ENCODE data around the gene MYRIP.
"Not testable (repeated sequence)": the region's sequence is repeated elsewhere in the genome, so short reads cannot be mapped to it uniquely, and the experiment has no call there.

MYRIP gene

GRCh38 chr3:39971559-39972031 lies 162.2 kb downstream of the MYRIP start:
- DNase-seq (ENCODE audit: low spot score): no peak

GRCh38 chr3:39972508-39972907 lies 163.1 kb downstream of the MYRIP start:
- DNase-seq (ENCODE audit: low spot score): no peak

GRCh38 chr3:39977058-39977794 lies 167.8 kb downstream of the MYRIP start:
- DNase-seq (ENCODE audit: low spot score): no peak

GRCh38 chr3:39978308-39978707 lies 168.9 kb downstream of the MYRIP start:
- no peak for DNase-seq (ENCODE audit: low spot score)

GRCh38 chr3:39980058-39980457 lies 170.6 kb downstream of the MYRIP start:
- DNase-seq (ENCODE audit: low spot score): no peak

GRCh38 chr3:39980781-39981180 lies 171.4 kb downstream of the MYRIP start:
- no peak for DNase-seq (ENCODE audit: low spot score)

GRCh38 chr3:39981547-39982184 lies 172.3 kb downstream of the MYRIP start:
- no peak for DNase-seq (ENCODE audit: low spot score)

- no peak for DNase-seq (ENCODE audit: low spot score)
Observed at GRCh38 chr3:39982665-39983357, 173.4 kb downstream of the MYRIP start.

GRCh38 chr3:39989746-39990145 lies 180.3 kb downstream of the MYRIP start:
- no peak for DNase-seq (ENCODE audit: low spot score)

- DNase-seq (ENCODE audit: low spot score): peak; percentile 57
Observed at GRCh38 chr3:39990532-39990931, 181.1 kb downstream of the MYRIP start.

GRCh38 chr3:40008796-40009195 lies 199.4 kb downstream of the MYRIP start:
- DNase-seq (ENCODE audit: low spot score): no peak

GRCh38 chr3:40009991-40010390 lies 200.6 kb downstream of the MYRIP start:
- DNase-seq (ENCODE audit: low spot score): no peak

- DNase-seq (ENCODE audit: low spot score): no peak
Observed at GRCh38 chr3:40012381-40012780, 203.0 kb downstream of the MYRIP start.

- DNase-seq (ENCODE audit: low spot score): no peak
Observed at GRCh38 chr3:40016391-40016790, 207.0 kb downstream of the MYRIP start.

GRCh38 chr3:40018369-40018768 lies 209.0 kb downstream of the MYRIP start:
- no peak for DNase-seq (ENCODE audit: low spot score)

GRCh38 chr3:40019376-40019775 lies 210.0 kb downstream of the MYRIP start:
- DNase-seq (ENCODE audit: low spot score): no peak

GRCh38 chr3:40020689-40021088 lies 211.3 kb downstream of the MYRIP start:
- DNase-seq (ENCODE audit: low spot score): no peak

GRCh38 chr3:40021338-40021737 lies 211.9 kb downstream of the MYRIP start:
- DNase-seq (ENCODE audit: low spot score): no peak

- no peak for DNase-seq (ENCODE audit: low spot score)
Observed at GRCh38 chr3:40022297-40022827, 213.0 kb downstream of the MYRIP start.

- no peak for DNase-seq (ENCODE audit: low spot score)
Observed at GRCh38 chr3:40024526-40024925, 215.1 kb downstream of the MYRIP start.

- DNase-seq (ENCODE audit: low spot score): not testable (repeated sequence)
Observed at GRCh38 chr3:40025892-40026291, 216.5 kb downstream of the MYRIP start.

GRCh38 chr3:40035177-40035576 lies 225.8 kb downstream of the MYRIP start:
- no peak for DNase-seq (ENCODE audit: low spot score)

- DNase-seq (ENCODE audit: low spot score): no peak
Observed at GRCh38 chr3:40037582-40037981, 228.2 kb downstream of the MYRIP start.

All from germinal center (tissue), 1 donor.